HepG2 (cell line): ENCODE data around the gene UBASH3A. TPM values are rescaled to one million over a fixed set of nuclear protein-coding genes. Genes with fewer than 3 reads are reported as not detected.

Source experiments
- ATAC-seq: fragments of 200-7000 bp; cut with Tn5 transposase; 3 replicates; pipeline ENCODE4 v1.9.1; 2020; ENCODE audit warnings: mild to moderate bottlenecking, moderate library complexity
- BruUV-seq: library from RNA; stranded (reverse); fragments of 400-500 nt; replicated peaks from 2 replicates; lab custom pipeline; 2021; lab: Mats Ljungman, UMichigan
- CTCF ChIA-PET: fragments of 300-600 bp; formaldehyde crosslinking; extraction: SDS; loops from one replicate; lab custom pipeline; 2021; ENCODE audit warnings: low total read pairs, inconsistent platforms, low intra/inter-chr PET ratio; lab: Yijun Ruan, JAX
- POLR2A ChIA-PET: fragments of 350-600 bp; sonication (Branson Sonifier 250); formaldehyde crosslinking; loops from one replicate; lab custom pipeline; 2020; ENCODE audit warnings: antibody characterized with exemption, inconsistent platforms; lab: Yijun Ruan, JAX
- DNase-seq: peaks from one replicate; pipeline ENCODE4 v3.0.0-alpha.2; 2015; ENCODE audit warnings: low spot score
- FAIRE-seq: peaks from 3 replicates; lab custom pipeline; 2011; peaks lifted over from hg19 to GRCh38; lab: Jason Lieb, UNC
- H2AFZ ChIP-seq: one replicate; pipeline ENCODE4 v1.6.1; 2011; ENCODE audit warnings: low read length, inconsistent platforms
- H3K27ac ChIP-seq: fragments of 300-600 bp; 3 replicates; pipeline ENCODE4 v1.8.0; 2011; ENCODE audit warnings: mixed run types, mild to moderate bottlenecking, mixed read lengths, low read length, inconsistent platforms; ENCODE audit not compliant: insufficient read depth; ENCODE audit errors: extremely low read length
- H3K27me3 ChIP-seq, 2 experiments: fragments of 200-600 bp in 1 of 2; 2 replicates in 1 of 2; 3 replicates in 1 of 2; pipeline versions ENCODE4 v1.6.0 to v1.8.0; 2011; ENCODE audit warnings: low read length in 2 of 2, mild to moderate bottlenecking in 2 of 2, moderate library complexity in 2 of 2, inconsistent platforms in 1 of 2; ENCODE audit not compliant: insufficient read depth in 2 of 2, control insufficient read depth in 1 of 2
- H3K36me3 ChIP-seq, 2 experiments: fragments of 200-600 bp in 1 of 2; replicated peaks in 1 of 2; 2 replicates in 1 of 2; 3 replicates in 1 of 2; pipeline versions ENCODE4 v1.5.1 to v1.8.0; 2011; ENCODE audit warnings: low read length in 2 of 2, inconsistent platforms in 1 of 2; ENCODE audit not compliant: insufficient read depth in 2 of 2, control insufficient read depth in 1 of 2
- H3K4me1 ChIP-seq: 2 replicates; pipeline ENCODE4 v1.5.1; 2012; ENCODE audit warnings: low read length, inconsistent platforms; ENCODE audit not compliant: insufficient read depth
- H3K4me2 ChIP-seq: 2 replicates; pipeline ENCODE4 v1.6.0; 2011; ENCODE audit warnings: low read depth, low read length, inconsistent platforms
- H3K4me3 ChIP-seq, 3 experiments: fragments of 200-600 bp in 1 of 3; sonication (generic), shearing (Covaris generic) in 1 of 3; replicated peaks in 1 of 3; 2 replicates each; pipeline ENCODE4 v1.5.1; 2011 to 2016; ENCODE audit warnings: low read length in 3 of 3, inconsistent platforms in 2 of 3, low read depth in 2 of 3, mild to moderate bottlenecking in 2 of 3, control low read depth in 1 of 3, mixed read lengths in 1 of 3; ENCODE audit not compliant: insufficient read depth in 1 of 3
- H3K79me2 ChIP-seq: one replicate; pipeline ENCODE4 v1.6.1; 2011; ENCODE audit warnings: low read length, inconsistent platforms; ENCODE audit not compliant: insufficient read depth
- H3K9ac ChIP-seq: 2 replicates; pipeline ENCODE4 v1.6.0; 2011; ENCODE audit warnings: mild to moderate bottlenecking, low read depth, low read length, inconsistent platforms; ENCODE audit not compliant: insufficient read depth
- H3K9me3 ChIP-seq: 2 replicates; pipeline ENCODE4 v1.5.1; 2012; ENCODE audit warnings: mild to moderate bottlenecking, low read length
- H4K20me1 ChIP-seq: 2 replicates; pipeline ENCODE4 v1.6.0; 2011; ENCODE audit warnings: inconsistent platforms, mild to moderate bottlenecking, low read length, moderate library complexity; ENCODE audit not compliant: insufficient read depth
- AKAP8 ChIP-seq: sonication (generic); formaldehyde crosslinking; IDR thresholded peaks from 2 replicates; pipeline ENCODE4 v1.5.1; 2020; ENCODE audit warnings: mild to moderate bottlenecking, missing genetic modification reagents
- CHD4 ChIP-seq: fragments of 200-600 bp; sonication (generic); IDR thresholded peaks from 2 replicates; pipeline ENCODE4 v1.7.0; 2017; ENCODE audit warnings: mild to moderate bottlenecking, low read length, borderline replicate concordance
- GTF3A ChIP-seq: sonication (generic); formaldehyde crosslinking; conservative IDR thresholded peaks from 2 replicates; pipeline ENCODE4 v1.4.0; 2020; ENCODE audit warnings: mild to moderate bottlenecking, missing genetic modification reagents
- HNF1B ChIP-seq: sonication (generic); formaldehyde crosslinking; IDR thresholded peaks from 2 replicates; pipeline ENCODE4 v1.5.1; 2020; ENCODE audit warnings: mild to moderate bottlenecking, moderate library complexity, missing genetic modification reagents
- HNRNPLL ChIP-seq: fragments of 200-400 bp; formaldehyde crosslinking; IDR thresholded peaks from 2 replicates; pipeline ENCODE4 v1.6.1; 2017; ENCODE audit warnings: mild to moderate bottlenecking, low read depth, low read length; ENCODE audit not compliant: poor library complexity, severe bottlenecking
- SAFB2 ChIP-seq: sonication (generic); formaldehyde crosslinking; IDR thresholded peaks from 2 replicates; pipeline ENCODE4 v1.5.1; 2020; ENCODE audit warnings: missing genetic modification reagents, low read depth, mild to moderate bottlenecking, borderline replicate concordance
- SIX1 ChIP-seq: sonication (generic); formaldehyde crosslinking; IDR thresholded peaks from 2 replicates; pipeline ENCODE4 v1.4.0; 2020; ENCODE audit warnings: missing genetic modification reagents, borderline replicate concordance
- SNAI1 ChIP-seq: sonication (generic); formaldehyde crosslinking; IDR thresholded peaks from 2 replicates; pipeline ENCODE4 v1.5.0; 2020; ENCODE audit warnings: mild to moderate bottlenecking, missing genetic modification reagents, borderline replicate concordance
- TBP ChIP-seq: sonication (generic); formaldehyde crosslinking; IDR thresholded peaks from 2 replicates; pipeline ENCODE4 v1.5.0; 2020; ENCODE audit warnings: missing genetic modification reagents
- ZBTB26 ChIP-seq: IDR thresholded peaks from 2 replicates; pipeline ENCODE4 v1.6.1; 2016; ENCODE audit warnings: missing compliant biosample characterization, missing genetic modification reagents, borderline replicate concordance
- ZMAT5 ChIP-seq: sonication (generic); formaldehyde crosslinking; IDR thresholded peaks from 2 replicates; pipeline ENCODE4 v1.5.0; 2020; ENCODE audit warnings: mild to moderate bottlenecking, low read depth, missing genetic modification reagents, borderline replicate concordance
- ZNF282 ChIP-seq: fragments of 450-650 bp; IDR thresholded peaks from 2 replicates; pipeline ENCODE4 v1.6.1; 2018; ENCODE audit not compliant: partially characterized antibody
- ZNF354B ChIP-seq: sonication (generic); formaldehyde crosslinking; IDR thresholded peaks from 2 replicates; pipeline ENCODE4 v1.8.0; 2022; ENCODE audit warnings: mild to moderate bottlenecking, missing genetic modification reagents
- ZNF451 ChIP-seq: sonication (generic); formaldehyde crosslinking; IDR thresholded peaks from 2 replicates; pipeline ENCODE4 v1.5.0; 2020; ENCODE audit warnings: mild to moderate bottlenecking, missing genetic modification reagents
- ZNF562 ChIP-seq: sonication (generic); formaldehyde crosslinking; IDR thresholded peaks from 2 replicates; pipeline ENCODE4 v1.8.0; 2022; ENCODE audit warnings: missing genetic modification reagents, borderline replicate concordance
- ZNF572 ChIP-seq: sonication (generic); formaldehyde crosslinking; IDR thresholded peaks from 2 replicates; pipeline ENCODE4 v1.5.1; 2020; ENCODE audit warnings: mild to moderate bottlenecking, missing genetic modification reagents
- ZNF589 ChIP-seq: sonication (generic); formaldehyde crosslinking; conservative IDR thresholded peaks from 2 replicates; pipeline ENCODE4 v1.8.0; 2022; ENCODE audit warnings: mild to moderate bottlenecking, moderate library complexity, missing genetic modification reagents
- ZNF674 ChIP-seq: sonication (generic); formaldehyde crosslinking; IDR thresholded peaks from 2 replicates; pipeline ENCODE4 v1.5.0; 2020; ENCODE audit warnings: low read depth, mild to moderate bottlenecking, missing genetic modification reagents
- ZNF782 ChIP-seq: sonication (generic); formaldehyde crosslinking; IDR thresholded peaks from 2 replicates; pipeline ENCODE4 v1.4.0; 2020; ENCODE audit warnings: missing genetic modification reagents, mild to moderate bottlenecking, borderline replicate concordance
- ZSCAN29 ChIP-seq: sonication (generic); formaldehyde crosslinking; conservative IDR thresholded peaks from 2 replicates; pipeline ENCODE4 v1.4.0; 2020; ENCODE audit warnings: mild to moderate bottlenecking, missing genetic modification reagents
- WGBS: methylation state at CpG from one replicate; pipeline ENCODE4 v1.1.6; 2017; ENCODE audit warnings: low lambda C conversion rate; 5-methylcytosine and 5-hydroxymethylcytosine counted together
- in situ Hi-C: cut with HindIII; loops from 2 replicates; pipeline ENCODE4 v1.10.0; 2017; ENCODE audit warnings: low pct_unique_long_range_greater_than_20kb; ENCODE audit not compliant: extremely low pct_ligation_motif_present
- intact Hi-C: fragments of 100-400 bp; cut with micrococcal nuclease; formaldehyde crosslinking; loops from one replicate; pipeline ENCODE4 v1.10.0; 2022; ENCODE audit not compliant: unreplicated experiment
- polyA plus RNA-seq, 8 experiments: library from polyadenylated mRNA; depleted of rRNA in 3 of 8; stranded (reverse) in 7 of 8; unstranded in 1 of 8; fragments of >200 nt; fragmentation: Illumina TruSeq in 4 of 8; extraction: Trizol in 4 of 8; gene quantifications; 2 replicates each; pipeline versions ENCODE4 v1.2.1 to v1.2.3, GENCODE V29; 2011 to 2016; ENCODE audit warnings: low read depth in 4 of 8, missing spikeins in 1 of 8, mixed read lengths in 1 of 8; ENCODE audit not compliant: insufficient read depth in 1 of 8
- total RNA-seq, 5 experiments: library from RNA; depleted of rRNA; stranded (reverse); fragments of >200 nt; fragmentation: Illumina TruSeq; extraction: Trizol; gene quantifications; 2 replicates each; pipeline ENCODE4 v1.2.3, GENCODE V29; 2016; ENCODE audit warnings: low read depth in 1 of 5

Gene UBASH3A
- total and polyA plus RNA-seq, 2 of the 13 experiments (the other 11 are each of a cell fraction or from before 2014, with no cell fraction given): not detected

GRCh38 chr21:42377211-42377950, 26.3 kb upstream of the UBASH3A start (continued):
- TF ChIP-seq TBP (CRISPR knock-in tag) (no peak), ZNF562 (CRISPR knock-in tag) (no peak), HNRNPLL (no peak), ZNF354B (CRISPR knock-in tag) (no peak), ZNF674 (CRISPR knock-in tag) (no peak)

GRCh38 chr21:42377951-42378340, 25.8 kb upstream of the UBASH3A start:
- intact Hi-C loops: no loop called here
- 87% methylated on average over 3 of the region's 5 CpGs for WGBS
- POLR2A ChIA-PET: interaction anchor here (1.1 kb wide), 1 partner anchor 11 kb away, joined by 3 read pairs; no protein-coding TSS in a partner anchor
- no peak overlapping the region for H3K27ac ChIP-seq
- no TSS peak for BruUV-seq
- no peaks in the 10 kb centered on the region for H4K20me1 ChIP-seq
- H2AFZ ChIP-seq: no peak overlapping the region
- no peak overlapping the region for H3K9ac ChIP-seq
- H3K36me3 ChIP-seq: no peaks in the 10 kb centered on the region
- FAIRE-seq: no peak
- H3K4me1 ChIP-seq: peaks cover 4% of the 10 kb centered on the region; the same call in 1 of the 2 replicates
- no peak for ATAC-seq
- H3K4me3 ChIP-seq: no peak overlapping the region
- CTCF ChIA-PET: no interaction called here
- H3K27me3 ChIP-seq: no peaks in the 10 kb centered on the region
- in situ Hi-C loops: no loop called here
- DNase-seq: no peak
- H3K9me3 ChIP-seq: no peaks in the 10 kb centered on the region
- no peak overlapping the region for H3K4me2 ChIP-seq
- H3K79me2 ChIP-seq: no peaks in the 10 kb centered on the region
- no peak for TF ChIP-seq SAFB2
- no peak for TF ChIP-seq SNAI1 (CRISPR knock-in tag)
- no peak for TF ChIP-seq ZNF589 (CRISPR knock-in tag)
- TF ChIP-seq ZMAT5: no peak
- TF ChIP-seq ZSCAN29 (CRISPR knock-in tag): no peak
- no peak for TF ChIP-seq SIX1
- TF ChIP-seq ZNF451: no peak
- no peak for TF ChIP-seq ZNF572 (CRISPR knock-in tag)
- TF ChIP-seq ZNF782: no peak
- TF ChIP-seq CHD4: no peak
- no peak for TF ChIP-seq HNF1B
- no peak for TF ChIP-seq ZNF282
- no peak for TF ChIP-seq GTF3A
- no peak for TF ChIP-seq ZBTB26 (CRISPR knock-in tag)
- no peak for TF ChIP-seq AKAP8
